ENCODE data around the gene INPP4A.

DNA sequence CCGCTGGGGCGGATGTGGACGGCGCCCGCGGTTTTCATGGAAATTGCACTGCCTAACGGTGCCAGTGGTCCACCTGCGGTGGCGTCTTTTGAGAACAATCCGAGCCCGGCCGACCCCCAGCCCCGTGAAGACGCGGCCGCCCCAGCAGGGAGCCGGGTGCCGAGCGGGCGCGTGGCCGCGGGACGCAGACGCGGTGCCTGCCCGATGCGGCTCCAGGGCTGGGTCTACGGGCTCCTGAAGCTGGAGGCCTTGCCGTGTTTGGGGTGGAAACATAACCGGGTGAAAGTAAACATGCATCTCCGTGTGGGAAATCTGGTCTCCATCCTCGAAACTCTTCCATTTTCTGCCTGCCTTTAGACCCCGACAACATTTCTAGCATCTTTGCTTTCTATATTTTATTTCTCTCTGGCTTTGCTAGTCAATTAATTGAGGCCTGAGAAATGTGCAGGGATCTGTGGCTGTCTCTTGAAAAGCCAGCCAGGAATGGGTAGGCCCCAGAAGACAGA lies 572 bp downstream of the INPP4A start:
- TF ChIP-seq, protein P1, sequence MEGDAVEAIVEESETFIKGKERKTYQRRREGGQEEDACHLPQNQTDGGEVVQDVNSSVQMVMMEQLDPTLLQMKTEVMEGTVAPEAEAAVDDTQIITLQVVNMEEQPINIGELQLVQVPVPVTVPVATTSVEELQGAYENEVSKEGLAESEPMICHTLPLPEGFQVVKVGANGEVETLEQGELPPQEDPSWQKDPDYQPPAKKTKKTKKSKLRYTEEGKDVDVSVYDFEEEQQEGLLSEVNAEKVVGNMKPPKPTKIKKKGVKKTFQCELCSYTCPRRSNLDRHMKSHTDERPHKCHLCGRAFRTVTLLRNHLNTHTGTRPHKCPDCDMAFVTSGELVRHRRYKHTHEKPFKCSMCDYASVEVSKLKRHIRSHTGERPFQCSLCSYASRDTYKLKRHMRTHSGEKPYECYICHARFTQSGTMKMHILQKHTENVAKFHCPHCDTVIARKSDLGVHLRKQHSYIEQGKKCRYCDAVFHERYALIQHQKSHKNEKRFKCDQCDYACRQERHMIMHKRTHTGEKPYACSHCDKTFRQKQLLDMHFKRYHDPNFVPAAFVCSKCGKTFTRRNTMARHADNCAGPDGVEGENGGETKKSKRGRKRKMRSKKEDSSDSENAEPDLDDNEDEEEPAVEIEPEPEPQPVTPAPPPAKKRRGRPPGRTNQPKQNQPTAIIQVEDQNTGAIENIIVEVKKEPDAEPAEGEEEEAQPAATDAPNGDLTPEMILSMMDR (IDR thresholded peaks at IDR 0.05 in 2 of 3, conservative IDR thresholded peaks at IDR 0.05 in 1 of 3; ENCODE audit: control insufficient read depth in 2 of 3, extremely low read depth in 1 of 3, insufficient read depth in 1 of 3, low read depth in 3 of 3, low read length in 3 of 3), result no peak
- TF ChIP-seq RFX5 (IDR thresholded peaks at IDR 0.05; ENCODE audit: low read depth, low read length), result no peak

All from GM12878 (cell line).